Rectal smooth muscle tissue (tissue), 1 donor: ENCODE measurements around the gene MRPS27.

Experiments
- H3K27ac ChIP-seq: one replicate; pipeline ENCODE4 v1.7.0; 2013; ENCODE audit warnings: low read depth, low read length, inconsistent platforms
- H3K27me3 ChIP-seq: one replicate; pipeline ENCODE4 v1.7.0; 2013; ENCODE audit warnings: low read length; ENCODE audit not compliant: control insufficient read depth, insufficient read depth
- H3K36me3 ChIP-seq: one replicate; pipeline ENCODE4 v1.7.0; 2013; ENCODE audit warnings: low read length; ENCODE audit not compliant: control insufficient read depth, insufficient read depth
- H3K4me1 ChIP-seq: one replicate; pipeline ENCODE4 v1.7.0; 2013; ENCODE audit warnings: low read length; ENCODE audit not compliant: control insufficient read depth, insufficient read depth
- H3K4me3 ChIP-seq: one replicate; pipeline ENCODE4 v1.7.0; 2013; ENCODE audit warnings: low read length
- H3K9ac ChIP-seq: one replicate; pipeline ENCODE4 v1.7.0; 2013; ENCODE audit warnings: low read length

MRPS27 gene

GRCh38 chr5:72319976-72320752 is at the start of gene MRPS27, which contains the start of gene PTCD2:
Gene MRPS27 (minus strand): TSS chr5:72320240. CDS start chr5:72320221, 19 bp downstream.
Gene PTCD2 (plus strand): TSS chr5:72320373. CDS start chr5:72320383, 10 bp downstream.
- peak within 1 kb of the TSS; percentile 68 for H3K27ac ChIP-seq

GRCh38 chr5:72369711-72370110 is 49.7 kb upstream of the MRPS27 start:
- H3K27ac ChIP-seq: no peak overlapping the region
- no peaks in the 10 kb centered on the region for H3K27me3 ChIP-seq
- peaks cover 2% of the 10 kb centered on the region for H3K4me1 ChIP-seq
- H3K4me3 ChIP-seq: no peak overlapping the region
- no peaks in the 10 kb centered on the region for H3K36me3 ChIP-seq
- no peak overlapping the region for H3K9ac ChIP-seq

More at GRCh38 chr5:72319976-72320752, at the start of gene MRPS27, which contains the start of gene PTCD2:
- Histone ChIP-seq H3K4me3 (peak within 1 kb of the TSS; percentile 95), H3K4me1 (peaks cover 5% of the 10 kb centered on the region), H3K36me3 (no peaks in the 10 kb centered on the region), H3K9ac (peak within 1 kb of the TSS; percentile 92), H3K27me3 (no peaks in the 10 kb centered on the region)

DNA sequence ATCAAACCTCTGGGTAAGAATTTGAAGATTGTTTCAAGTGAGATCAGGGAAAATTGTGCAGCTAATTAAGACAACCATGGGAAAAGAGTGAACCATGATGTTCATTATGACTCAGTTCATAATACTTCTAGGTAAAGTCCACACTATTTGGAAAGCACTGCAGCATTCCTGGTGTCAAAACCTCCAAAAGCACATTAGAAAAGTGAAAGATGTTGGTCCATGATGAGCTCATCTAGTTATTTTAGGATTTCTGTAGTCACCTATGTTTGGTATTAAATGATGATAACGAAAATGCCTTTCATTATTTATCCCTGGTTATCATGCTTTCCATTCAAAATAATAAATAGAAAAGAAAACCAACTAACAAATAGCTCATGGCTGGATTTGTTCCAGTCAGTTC is 49.3 kb upstream of the MRPS27 start:
- Histone ChIP-seq H3K4me1 (peaks cover 2% of the 10 kb centered on the region), H3K27ac (no peak overlapping the region), H3K36me3 (no peaks in the 10 kb centered on the region), H3K4me3 (no peak overlapping the region), H3K27me3 (no peaks in the 10 kb centered on the region), H3K9ac (no peak overlapping the region)

- Histone ChIP-seq H3K27ac (no peak overlapping the region), H3K4me1 (peaks cover 2% of the 10 kb centered on the region)
Measured at GRCh38 chr5:72368271-72368670, 48.2 kb upstream of the MRPS27 start.

DNA sequence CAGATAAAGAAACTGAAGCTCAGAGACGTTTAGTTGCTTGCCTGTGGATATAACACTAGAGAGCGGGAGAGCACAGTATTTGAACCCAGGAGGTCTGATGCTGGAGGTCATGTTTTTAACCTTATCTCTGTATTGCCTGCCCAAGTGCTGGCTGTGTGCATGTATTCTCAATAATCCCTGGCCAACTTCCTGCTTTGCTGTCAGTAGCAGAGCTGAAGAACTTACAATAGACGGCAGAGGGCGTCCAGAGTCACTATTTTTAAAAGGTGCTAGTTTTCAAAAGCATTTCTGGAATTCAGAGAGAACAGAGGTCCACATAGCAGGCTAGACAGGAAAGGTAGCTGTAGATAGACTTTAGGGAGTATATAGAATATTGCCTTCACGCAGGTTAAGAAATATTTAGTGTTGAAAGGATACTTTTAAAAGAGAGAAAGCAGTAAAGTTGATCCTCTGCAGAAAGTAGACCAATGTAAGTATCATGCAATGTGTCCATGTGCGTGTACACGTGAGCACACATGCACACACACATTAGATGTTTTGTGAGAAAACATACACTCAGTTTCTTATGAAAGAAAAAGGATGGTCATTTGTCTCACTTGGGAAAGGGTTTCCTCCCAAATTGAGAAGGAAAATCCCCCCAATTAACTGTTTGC is 46.4 kb upstream of the MRPS27 start:
- no peak overlapping the region for H3K4me3 ChIP-seq
- peaks cover 2% of the 10 kb centered on the region for H3K4me1 ChIP-seq
- peaks cover 4% of the 10 kb centered on the region for H3K36me3 ChIP-seq
- H3K27ac ChIP-seq: no peak overlapping the region
- H3K27me3 ChIP-seq: no peaks in the 10 kb centered on the region
- H3K9ac ChIP-seq: no peak overlapping the region

More at GRCh38 chr5:72368271-72368670, 48.2 kb upstream of the MRPS27 start:
- H3K4me3 ChIP-seq: no peak overlapping the region
- no peaks in the 10 kb centered on the region for H3K27me3 ChIP-seq
- H3K36me3 ChIP-seq: no peaks in the 10 kb centered on the region
- no peak overlapping the region for H3K9ac ChIP-seq

DNA sequence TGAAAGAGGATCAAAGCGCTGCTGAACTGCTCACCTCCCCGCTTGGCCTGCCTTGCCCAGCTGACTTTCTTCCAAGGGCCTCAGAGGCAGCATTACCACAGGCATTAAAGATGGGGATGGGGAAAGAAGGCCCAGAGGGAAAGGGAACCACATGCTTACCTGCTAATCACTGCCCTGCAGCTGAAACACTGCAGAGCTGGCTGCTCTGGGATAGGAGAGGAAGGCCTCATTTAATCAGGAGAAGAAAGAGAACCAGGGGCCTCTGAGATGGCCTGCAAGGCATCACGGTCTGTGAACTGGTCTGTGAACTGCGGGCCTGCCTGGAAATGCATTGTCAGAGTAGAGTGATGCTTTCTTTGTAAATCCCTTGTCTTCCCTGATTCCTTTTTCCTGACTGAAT is 44.9 kb upstream of the MRPS27 start:
- Histone ChIP-seq H3K36me3 (peaks cover 4% of the 10 kb centered on the region), H3K27ac (no peak overlapping the region), H3K9ac (no peak overlapping the region), H3K4me3 (no peak overlapping the region), H3K4me1 (peaks cover 2% of the 10 kb centered on the region), H3K27me3 (no peaks in the 10 kb centered on the region)

- H3K9ac ChIP-seq: no peak overlapping the region
- H3K4me1 ChIP-seq: peaks cover 2% of the 10 kb centered on the region
- no peaks in the 10 kb centered on the region for H3K27me3 ChIP-seq
- peaks cover 7% of the 10 kb centered on the region for H3K36me3 ChIP-seq
- no peak overlapping the region for H3K4me3 ChIP-seq
- no peak overlapping the region for H3K27ac ChIP-seq
Measured at GRCh38 chr5:72364171-72364570, 44.1 kb upstream of the MRPS27 start.

GRCh38 chr5:72363166-72363802 is 43.2 kb upstream of the MRPS27 start:
- Histone ChIP-seq H3K36me3 (peaks cover 9% of the 10 kb centered on the region), H3K27ac (no peak overlapping the region)

GRCh38 chr5:72359886-72360285 is 39.8 kb upstream of the MRPS27 start:
- Histone ChIP-seq H3K4me1 (no peaks in the 10 kb centered on the region), H3K36me3 (peaks cover 9% of the 10 kb centered on the region), H3K27ac (no peak overlapping the region), H3K4me3 (no peak overlapping the region), H3K27me3 (no peaks in the 10 kb centered on the region), H3K9ac (no peak overlapping the region)

More at GRCh38 chr5:72363166-72363802, 43.2 kb upstream of the MRPS27 start:
- H3K4me3 ChIP-seq: no peak overlapping the region
- peaks cover 2% of the 10 kb centered on the region for H3K4me1 ChIP-seq
- no peak overlapping the region for H3K9ac ChIP-seq
- H3K27me3 ChIP-seq: no peaks in the 10 kb centered on the region

DNA sequence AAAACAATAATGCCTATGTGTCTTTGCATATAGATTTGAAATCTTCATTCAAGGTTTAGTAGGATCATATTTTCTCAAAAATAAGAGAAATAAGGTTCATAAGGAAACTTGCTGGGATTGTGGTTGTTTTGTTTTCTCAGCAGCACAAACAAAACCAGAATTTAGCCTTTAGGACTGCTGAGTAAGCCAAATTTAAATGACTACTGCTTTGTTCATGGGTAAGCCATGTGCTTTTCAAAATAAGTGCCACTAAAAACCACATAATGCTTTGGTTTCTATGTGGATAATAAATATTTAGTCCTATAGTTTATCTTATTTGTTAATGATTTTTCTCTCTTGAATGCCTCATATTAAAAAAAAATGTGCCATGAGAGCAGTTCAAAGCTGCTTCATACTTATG is 38.9 kb upstream of the MRPS27 start:
- Histone ChIP-seq H3K27ac (no peak overlapping the region), H3K9ac (no peak overlapping the region), H3K4me1 (no peaks in the 10 kb centered on the region), H3K27me3 (no peaks in the 10 kb centered on the region), H3K4me3 (no peak overlapping the region), H3K36me3 (peaks cover 9% of the 10 kb centered on the region)

DNA sequence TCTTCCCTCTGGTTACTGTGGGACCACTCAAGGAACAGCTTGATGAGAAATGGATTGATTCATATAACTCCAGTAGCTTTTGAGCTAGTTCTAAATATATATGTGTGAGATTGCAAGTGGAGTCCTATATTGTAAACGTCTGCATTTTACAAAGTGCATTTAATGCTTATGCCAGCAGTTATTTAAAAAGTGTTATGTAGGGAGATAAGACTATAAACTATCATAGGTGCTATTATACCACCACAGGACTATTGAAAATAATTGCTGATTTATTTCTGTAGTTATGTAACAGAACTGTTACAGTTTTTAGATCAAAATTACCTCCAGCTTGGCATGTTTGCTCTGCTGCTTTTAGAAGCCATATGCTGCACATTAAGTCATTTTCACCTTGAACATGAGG is 36.3 kb upstream of the MRPS27 start:
- Histone ChIP-seq H3K4me1 (no peaks in the 10 kb centered on the region), H3K36me3 (peaks cover 5% of the 10 kb centered on the region)

DNA sequence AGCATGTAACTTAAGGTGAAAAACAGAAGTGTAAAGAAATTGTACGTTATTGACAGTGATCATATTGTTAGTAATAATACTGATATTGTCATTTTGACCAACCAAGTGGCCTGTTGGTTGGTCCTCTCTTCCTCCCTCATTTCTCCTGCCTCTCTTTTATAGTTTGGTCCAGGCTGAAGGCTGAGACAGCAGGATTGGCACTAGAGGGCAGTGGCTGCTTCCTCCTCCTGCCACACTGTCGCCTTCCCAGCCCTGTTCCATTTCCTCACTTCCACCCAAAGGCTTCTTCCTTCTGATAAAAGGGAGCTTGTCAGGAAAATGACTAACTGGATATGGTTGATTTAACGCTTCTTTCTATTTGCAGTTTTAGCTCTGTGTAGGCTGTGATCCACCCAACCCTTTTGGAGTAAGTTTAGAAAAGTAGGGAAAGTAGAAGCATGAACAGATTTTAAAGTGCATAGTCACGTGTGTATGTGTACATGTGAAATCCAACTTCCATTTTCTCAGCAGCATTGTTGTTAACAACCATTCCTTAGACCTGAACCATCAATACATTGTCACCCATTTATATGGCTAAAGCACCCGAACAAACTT is 35.8 kb upstream of the MRPS27 start:
- Histone ChIP-seq H3K27ac (no peak overlapping the region), H3K36me3 (peaks cover 5% of the 10 kb centered on the region), H3K9ac (no peak overlapping the region), H3K4me1 (no peaks in the 10 kb centered on the region), H3K4me3 (no peak overlapping the region), H3K27me3 (no peaks in the 10 kb centered on the region)

More for the DNA sequence above, 36.3 kb upstream of the MRPS27 start:
- H3K4me3 ChIP-seq: no peak overlapping the region
- H3K9ac ChIP-seq: no peak overlapping the region
- H3K27me3 ChIP-seq: no peaks in the 10 kb centered on the region
- H3K27ac ChIP-seq: no peak overlapping the region
